GM18498 (cell line): ENCODE results near the gene PRR15L.
A peak's percentile ranks its signal among the peaks of the same experiment; 100 is the strongest.
"Not testable (repeated sequence)": the region's sequence is repeated elsewhere in the genome, so short reads cannot be mapped to it uniquely, and the experiment has no call there.

Experiments used
- ATAC-seq: cut with Tn5 transposase; IDR thresholded peaks from one replicate; pipeline ENCODE4 v1.9.1; 2021; ENCODE audit warnings: mild to moderate bottlenecking, moderate library complexity; ENCODE audit not compliant: unreplicated experiment

The PRR15L gene

GRCh38 chr17:47989159-47989558 lies 31.5 kb upstream of the PRR15L start:
- no peak for ATAC-seq

GRCh38 chr17:47988445-47988844 lies 30.8 kb upstream of the PRR15L start:
- not testable (repeated sequence) for ATAC-seq

- ATAC-seq: no peak
These were observed 29.7 kb upstream of the PRR15L start for GRCh38 chr17:47987240-47987835.

- no peak for ATAC-seq
These were observed 28.8 kb upstream of the PRR15L start for GRCh38 chr17:47986520-47986919.

GRCh38 chr17:47983492-47984223 lies 26.0 kb upstream of the PRR15L start:
- ATAC-seq: no peak

GRCh38 chr17:47982645-47983390 lies 25.1 kb upstream of the PRR15L start:
- ATAC-seq: no peak

- no peak for ATAC-seq
These were observed 24.5 kb upstream of the PRR15L start for GRCh38 chr17:47982091-47982617.

GRCh38 chr17:47981462-47981861 lies 23.8 kb upstream of the PRR15L start:
- ATAC-seq: no peak

GRCh38 chr17:47980541-47980940 lies 22.9 kb upstream of the PRR15L start:
- ATAC-seq: no peak

GRCh38 chr17:47978324-47978723 lies 20.6 kb upstream of the PRR15L start:
- no peak for ATAC-seq

GRCh38 chr17:47975823-47976205 lies 18.1 kb upstream of the PRR15L start:
- ATAC-seq: no peak

- no peak for ATAC-seq
These were observed 17.6 kb upstream of the PRR15L start for GRCh38 chr17:47975189-47975822.

GRCh38 chr17:47973541-47973940 lies 15.9 kb upstream of the PRR15L start:
- no peak for ATAC-seq

- ATAC-seq: peak; percentile 96
These were observed 13.2 kb upstream of the PRR15L start, which contains the start of gene CDK5RAP3 for GRCh38 chr17:47970725-47971499. TSS of gene CDK5RAP3 (plus strand) at chr17:47971113. CDS start at chr17:47971147, 34 bp downstream.

GRCh38 chr17:47969930-47970724 lies 12.4 kb upstream of the PRR15L start:
- no peak for ATAC-seq

- ATAC-seq: no peak
These were observed 11.2 kb upstream of the PRR15L start for GRCh38 chr17:47968836-47969235.

GRCh38 chr17:47967607-47968252 lies 10.0 kb upstream of the PRR15L start:
- ATAC-seq: no peak

GRCh38 chr17:47966079-47966519 lies 8.4 kb upstream of the PRR15L start:
- no peak for ATAC-seq

- no peak for ATAC-seq
These were observed 7.2 kb upstream of the PRR15L start for GRCh38 chr17:47964856-47965255.
